Bronchial epithelial cell (primary cell): ENCODE measurements around the gene NWD2. TPM values are rescaled to one million over a fixed set of nuclear protein-coding genes. Genes with fewer than 3 reads are reported as not detected.

Experiments
- DNase-seq: peaks from one replicate; pipeline ENCODE4 v3.0.0-alpha.2; 2010; ENCODE audit warnings: low read depth
- FAIRE-seq: peaks from 2 replicates; lab custom pipeline; 2011; peaks lifted over from hg19 to GRCh38; lab: Jason Lieb, UNC
- H3K27me3 ChIP-seq: 2 replicates; pipeline ENCODE4 v1.5.1; 2011; ENCODE audit warnings: low read length; ENCODE audit not compliant: control insufficient read depth, insufficient read depth
- H3K36me3 ChIP-seq: 2 replicates; pipeline ENCODE4 v1.5.1; 2011; ENCODE audit warnings: low read length; ENCODE audit not compliant: control insufficient read depth, insufficient read depth
- H3K4me3 ChIP-seq: 2 replicates; pipeline ENCODE4 v1.5.1; 2011; ENCODE audit warnings: mild to moderate bottlenecking, low read depth, low read length, control low read depth
- CTCF ChIP-seq: IDR thresholded peaks from 2 replicates; pipeline ENCODE4 v1.5.1; 2011; ENCODE audit warnings: mild to moderate bottlenecking, moderate library complexity, low read length, control low read depth, inconsistent platforms; ENCODE audit not compliant: insufficient read depth, severe bottlenecking
- total RNA-seq: library from RNA; depleted of rRNA; stranded (reverse); fragments of >200 nt; gene quantifications from 2 replicates; pipeline ENCODE4 v1.2.1, GENCODE V29; 2014

Gene NWD2
- total RNA-seq, 1 donor from 2014 or later, result 0.26 TPM

DNA sequence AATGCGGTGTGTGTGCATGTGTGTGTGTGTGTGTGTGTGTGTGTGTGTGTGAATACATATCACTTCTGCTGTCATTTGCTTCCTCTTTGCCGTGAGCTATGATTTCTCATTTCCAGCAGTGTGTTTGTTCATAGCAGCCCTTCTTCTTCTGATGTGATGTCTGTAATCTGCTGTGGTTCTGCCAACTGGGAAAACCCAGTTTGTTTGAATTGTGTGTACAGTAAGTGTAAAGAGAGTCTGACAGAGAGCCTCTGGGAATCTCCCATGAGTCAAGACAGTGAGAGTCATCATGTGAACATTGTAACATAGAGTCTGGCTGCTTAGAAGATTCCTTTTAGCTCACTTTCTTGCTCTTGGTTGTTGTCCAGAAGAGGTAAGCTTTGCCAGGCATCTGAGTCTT lies 8.4 kb upstream of the NWD2 start:
- no peak for FAIRE-seq
- TF ChIP-seq CTCF, result no peak
- Histone ChIP-seq H3K36me3 (no peaks in the 10 kb centered on the region), H3K27me3 (no peaks in the 10 kb centered on the region), H3K4me3 (no peak overlapping the region)
- DNase-seq, result peak; percentile 46

DNA sequence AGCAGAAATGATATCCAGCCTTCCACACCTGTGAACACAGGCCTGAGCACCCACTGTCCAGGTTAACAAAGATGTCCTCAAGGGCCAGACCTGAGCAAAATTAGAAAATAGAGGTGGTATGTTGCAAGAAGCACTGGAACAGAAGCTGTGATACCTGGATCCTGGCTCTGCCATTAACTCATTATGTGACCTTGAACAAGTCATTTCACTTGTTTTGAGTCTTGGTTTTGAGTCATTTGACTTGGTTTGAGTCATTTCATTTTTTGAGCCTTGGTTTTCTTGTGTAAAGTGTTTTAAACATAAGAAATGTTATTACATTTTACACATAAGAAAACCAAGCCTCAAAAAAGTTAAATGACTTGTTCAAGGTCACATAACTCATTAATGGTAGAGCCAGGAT lies 2.9 kb upstream of the NWD2 start:
- DNase-seq (no peak), FAIRE-seq (no peak)
- Histone ChIP-seq H3K4me3 (no peak overlapping the region), H3K27me3 (peaks cover 16% of the 10 kb centered on the region), H3K36me3 (no peaks in the 10 kb centered on the region)
- TF ChIP-seq CTCF, result no peak

DNA sequence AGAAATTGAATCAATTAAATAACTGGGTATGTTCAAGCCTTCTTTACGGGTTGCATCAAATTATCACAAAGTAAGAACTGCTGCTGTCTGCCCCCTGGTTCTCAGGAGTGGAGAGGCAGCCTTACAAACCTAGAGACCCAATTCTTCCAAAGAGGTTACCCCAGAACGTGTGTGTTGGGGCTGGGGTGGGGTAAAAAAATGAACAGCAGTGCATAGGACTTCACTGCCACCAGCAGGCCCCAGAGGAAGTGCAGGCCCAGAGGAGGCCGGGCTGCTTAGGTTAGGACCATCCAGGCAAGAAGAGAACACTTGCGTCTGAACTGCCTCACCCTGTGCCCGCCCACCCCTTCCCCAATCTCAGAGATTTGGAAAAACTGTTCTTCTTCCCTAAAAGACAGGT lies 1.5 kb upstream of the NWD2 start:
- FAIRE-seq, result no peak
- peaks cover 16% of the 10 kb centered on the region for H3K27me3 ChIP-seq
- DNase-seq, result no peak
- H3K36me3 ChIP-seq, result no peaks in the 10 kb centered on the region
- no peak for TF ChIP-seq CTCF
- H3K4me3 ChIP-seq, result no peak overlapping the region

DNA sequence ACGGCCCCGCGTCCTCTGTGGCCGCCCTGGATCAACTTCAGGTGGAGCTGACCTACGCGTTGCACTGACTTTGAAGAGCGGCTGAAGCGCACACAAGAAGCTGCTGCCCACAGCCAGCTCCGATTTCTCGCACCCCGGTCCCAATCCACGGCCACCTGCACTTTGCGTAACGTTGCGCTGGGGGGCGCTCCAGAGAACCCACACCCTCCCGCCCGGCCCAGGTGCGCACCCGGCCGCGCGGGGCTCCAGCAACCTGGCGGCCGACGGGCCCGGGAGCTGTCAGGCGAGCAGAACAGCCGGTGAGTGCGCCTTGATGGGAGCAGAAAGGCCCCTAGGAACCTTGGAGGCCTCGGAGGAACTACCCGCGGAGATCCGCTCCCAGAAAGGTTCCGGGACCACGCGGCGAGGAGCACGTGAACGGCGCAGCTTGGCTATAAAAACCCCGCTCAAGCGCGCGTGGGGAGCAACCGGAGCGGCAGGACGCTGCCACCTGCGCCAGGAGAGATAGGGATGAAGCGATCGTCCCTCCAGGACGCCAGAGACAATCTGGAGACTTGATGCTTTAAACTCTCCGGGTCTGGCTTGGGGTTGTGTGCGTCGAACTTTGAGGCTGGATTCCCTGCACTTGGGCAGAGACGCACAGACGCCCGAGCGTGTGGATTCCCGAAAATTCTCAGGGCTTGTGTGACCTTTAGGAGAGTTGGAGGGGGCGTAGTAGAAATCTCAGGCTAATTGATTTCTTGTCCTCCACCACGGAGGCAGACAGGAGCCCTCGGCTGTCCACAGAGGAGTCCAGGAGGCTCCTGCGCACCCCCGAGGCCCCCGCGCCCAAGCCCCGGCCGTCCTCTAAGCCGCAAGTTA lies 591 bp upstream of the NWD2 start:
- DNase-seq (no peak), FAIRE-seq (no peak)
- Histone ChIP-seq H3K4me3 (no peak overlapping the region), H3K36me3 (no peaks in the 10 kb centered on the region), H3K27me3 (peaks cover 16% of the 10 kb centered on the region)
- TF ChIP-seq CTCF, result no peak

- TF ChIP-seq CTCF, result no peak
- Histone ChIP-seq H3K4me3 (no peak overlapping the region), H3K27me3 (peaks cover 16% of the 10 kb centered on the region), H3K36me3 (no peaks in the 10 kb centered on the region)
- FAIRE-seq, result no peak
- no peak for DNase-seq
These were observed 930 bp downstream of the NWD2 start for GRCh38 chr4:37245391-37245954.
